ENCODE results near the gene OR2M3.
"Not testable (repeated sequence)": the region's sequence is repeated elsewhere in the genome, so short reads cannot be mapped to it uniquely, and the experiment has no call there.

Gene OR2M3
- long read RNA-seq, donor 1, result 0 reads
- long read RNA-seq, donor 2, result 0 reads
- long read RNA-seq, donor 3, result 0 reads
- long read RNA-seq, donor 4, result 0 reads
- long read RNA-seq, donor 5, result 0 reads
- long read RNA-seq, donor 6, result 0 reads
- long read RNA-seq, donor 7, result 0 reads
- long read RNA-seq, donor 8, result 0 reads

GRCh38 chr1:248196965-248197364 lies at the start of gene OR2M3:
Gene OR2M3 (plus strand): TSS chr1:248197265. CDS start chr1:248203068, 5,803 bp downstream.
- no peak for DNase-seq

GRCh38 chr1:248152056-248152827 lies 44.8 kb upstream of the OR2M3 start:
- no peak for DNase-seq

GRCh38 chr1:248155927-248156326 lies 41.1 kb upstream of the OR2M3 start:
- DNase-seq, result no peak

- DNase-seq, result no peak
Measured at GRCh38 chr1:248158758-248159157, 38.3 kb upstream of the OR2M3 start.

GRCh38 chr1:248164031-248164430 lies 33.0 kb upstream of the OR2M3 start:
- DNase-seq, result no peak

- no peak for DNase-seq
Measured at GRCh38 chr1:248165186-248165585, 31.9 kb upstream of the OR2M3 start.

- DNase-seq, result no peak
Measured at GRCh38 chr1:248174521-248174920, 22.5 kb upstream of the OR2M3 start, which contains the start of gene OR2M2. Gene OR2M2 (plus strand): TSS chr1:248174821. CDS start chr1:248179986, 5,165 bp downstream.

- no peak for DNase-seq
Measured at GRCh38 chr1:248183996-248184395, 13.1 kb upstream of the OR2M3 start.

GRCh38 chr1:248187363-248187762 lies 9.7 kb upstream of the OR2M3 start:
- no peak for DNase-seq

- DNase-seq, result no peak
Measured at GRCh38 chr1:248189026-248189425, 8.0 kb upstream of the OR2M3 start.

- DNase-seq, result no peak
Measured at GRCh38 chr1:248194117-248194516, 2.9 kb upstream of the OR2M3 start.

GRCh38 chr1:248215880-248216279 lies 18.8 kb downstream of the OR2M3 start:
- DNase-seq, result no peak

- no peak for DNase-seq
Measured at GRCh38 chr1:248225537-248225936, 28.5 kb downstream of the OR2M3 start.

GRCh38 chr1:248229360-248229908 lies 32.4 kb downstream of the OR2M3 start:
- no peak for DNase-seq

GRCh38 chr1:248231117-248231516 lies 34.1 kb downstream of the OR2M3 start, which contains the start of gene OR2M4:
Gene OR2M4 (plus strand): TSS chr1:248231417. CDS start chr1:248238929, 7,512 bp downstream.
- no peak for DNase-seq

- DNase-seq, result no peak
Measured at GRCh38 chr1:248239478-248239877, 42.4 kb downstream of the OR2M3 start.

GRCh38 chr1:248243204-248243603 lies 46.1 kb downstream of the OR2M3 start:
- DNase-seq, result no peak

GRCh38 chr1:248259309-248259708 lies 62.2 kb downstream of the OR2M3 start:
- DNase-seq, result not testable (repeated sequence)
